BLaER1 (cell line): ENCODE measurements around the gene SDK2.
"Not testable (repeated sequence)": the region's sequence is repeated elsewhere in the genome, so short reads cannot be mapped to it uniquely, and the experiment has no call there.

Source experiments
- H3K27ac ChIP-seq: shearing (Covaris generic); formaldehyde crosslinking; 2 replicates; pipeline ENCODE4 v1.8.1; 2022
- H3K27me3 ChIP-seq: shearing (Covaris generic); formaldehyde crosslinking; 2 replicates; pipeline ENCODE4 v1.8.1; 2022
- H3K36me3 ChIP-seq: shearing (Covaris generic); formaldehyde crosslinking; 2 replicates; pipeline ENCODE4 v1.8.1; 2022
- H3K4me1 ChIP-seq: shearing (Covaris generic); formaldehyde crosslinking; 2 replicates; pipeline ENCODE4 v1.8.1; 2022
- H3K4me2 ChIP-seq: shearing (Covaris generic); formaldehyde crosslinking; 2 replicates; pipeline ENCODE4 v1.8.1; 2022
- H3K4me3 ChIP-seq: shearing (Covaris generic); formaldehyde crosslinking; 2 replicates; pipeline ENCODE4 v1.8.1; 2022
- H3K9ac ChIP-seq: shearing (Covaris generic); formaldehyde crosslinking; 2 replicates; pipeline ENCODE4 v1.8.1; 2022
- H3K9me3 ChIP-seq: shearing (Covaris generic); formaldehyde crosslinking; 2 replicates; pipeline ENCODE4 v1.8.1; 2022
- H4K20me1 ChIP-seq: shearing (Covaris generic); formaldehyde crosslinking; 2 replicates; pipeline ENCODE4 v1.8.1; 2022
- Cebpa-rat ChIP-seq: shearing (Covaris generic); IDR thresholded peaks from 2 replicates; pipeline ENCODE4 v1.8.1; 2022

The SDK2 gene

DNA sequence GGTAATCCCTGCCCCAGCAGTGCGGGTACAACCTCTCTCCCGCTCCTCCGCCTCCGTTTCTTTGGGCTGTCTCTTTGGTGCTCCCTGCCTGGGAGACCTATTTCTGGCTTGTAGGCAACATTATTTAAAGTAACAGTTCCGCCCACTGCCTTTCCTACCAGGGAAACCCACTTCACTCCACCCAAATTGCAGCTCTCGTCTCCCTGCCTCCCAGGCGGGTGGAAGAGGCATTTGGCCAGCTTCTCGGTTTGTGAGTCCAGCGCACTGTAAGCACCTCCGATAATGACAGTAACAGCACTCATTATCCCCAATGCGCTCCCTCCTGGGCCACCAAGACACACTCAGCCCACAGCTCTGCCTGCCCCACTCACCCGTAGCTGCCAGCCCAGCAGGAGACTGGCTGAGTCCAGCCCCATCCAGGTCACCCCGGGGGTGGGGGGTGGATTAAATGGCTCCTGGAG is 167.3 kb downstream of the SDK2 start:
- Histone ChIP-seq H3K27ac (no peak overlapping the region), H3K9ac (no peak overlapping the region), H3K36me3 (peaks cover 10% of the 10 kb centered on the region; the same call in 1 of the 2 replicates), H3K4me2 (peak overlapping the region; percentile 50), H3K4me1 (peaks cover 61% of the 10 kb centered on the region), H4K20me1 (peaks cover 17% of the 10 kb centered on the region; the same call in 1 of the 2 replicates), H3K27me3 (no peaks in the 10 kb centered on the region), H3K4me3 (no peak overlapping the region), H3K9me3 (peaks cover 6% of the 10 kb centered on the region)
- TF ChIP-seq Cebpa-rat, result no peak

DNA sequence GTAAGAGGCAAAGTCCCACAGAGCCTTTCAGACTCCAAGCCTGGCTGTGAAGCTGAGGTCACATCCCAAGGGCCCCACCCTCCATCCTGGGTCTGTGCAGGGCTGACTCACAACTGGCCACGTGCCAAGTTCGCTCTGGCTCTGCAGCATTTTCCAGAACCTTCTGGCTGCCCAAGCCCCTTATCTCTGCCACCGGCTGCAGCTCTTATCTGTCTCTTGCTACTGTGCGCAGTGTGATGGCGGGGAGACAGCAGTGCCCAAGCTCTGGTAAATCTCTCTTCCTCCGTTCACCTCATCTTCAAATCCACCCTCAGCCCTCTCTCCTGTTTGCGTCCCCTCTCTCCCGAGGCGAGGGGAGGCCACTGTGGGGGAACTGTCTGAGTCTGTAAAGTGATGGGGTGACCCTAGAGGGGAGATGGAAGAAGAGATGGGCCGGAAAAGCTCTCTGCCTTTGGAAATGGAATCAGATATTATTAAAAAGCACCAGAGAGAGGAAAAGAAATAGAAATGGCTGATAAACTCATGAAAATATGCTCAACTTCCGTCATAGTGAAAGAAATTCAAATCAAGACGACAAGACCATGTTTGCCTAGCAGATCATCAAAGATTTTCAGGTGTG is 169.8 kb downstream of the SDK2 start:
- H3K27me3 ChIP-seq, result no peaks in the 10 kb centered on the region
- peaks cover 37% of the 10 kb centered on the region for H3K4me1 ChIP-seq
- H3K4me3 ChIP-seq, result no peak overlapping the region
- no peak for TF ChIP-seq Cebpa-rat
- peaks cover 17% of the 10 kb centered on the region; the same call in 1 of the 2 replicates for H4K20me1 ChIP-seq
- no peak overlapping the region for H3K9ac ChIP-seq
- no peak overlapping the region for H3K27ac ChIP-seq
- H3K9me3 ChIP-seq, result peaks cover 6% of the 10 kb centered on the region
- peak overlapping the region; percentile 2; the same call in 1 of the 2 replicates for H3K4me2 ChIP-seq
- peaks cover 14% of the 10 kb centered on the region; the same call in 1 of the 2 replicates for H3K36me3 ChIP-seq

GRCh38 chr17:73472715-73473114 is 171.5 kb downstream of the SDK2 start:
- H3K9me3 ChIP-seq, H3K9ac ChIP-seq, H3K27me3 ChIP-seq, H3K4me2 ChIP-seq, H3K27ac ChIP-seq, H3K4me3 ChIP-seq: not testable (repeated sequence)
- Histone ChIP-seq H3K36me3 (peaks cover 14% of the 10 kb centered on the region; the same call in 1 of the 2 replicates), H4K20me1 (peaks cover 23% of the 10 kb centered on the region; the same call in 1 of the 2 replicates), H3K4me1 (peaks cover 25% of the 10 kb centered on the region)

DNA sequence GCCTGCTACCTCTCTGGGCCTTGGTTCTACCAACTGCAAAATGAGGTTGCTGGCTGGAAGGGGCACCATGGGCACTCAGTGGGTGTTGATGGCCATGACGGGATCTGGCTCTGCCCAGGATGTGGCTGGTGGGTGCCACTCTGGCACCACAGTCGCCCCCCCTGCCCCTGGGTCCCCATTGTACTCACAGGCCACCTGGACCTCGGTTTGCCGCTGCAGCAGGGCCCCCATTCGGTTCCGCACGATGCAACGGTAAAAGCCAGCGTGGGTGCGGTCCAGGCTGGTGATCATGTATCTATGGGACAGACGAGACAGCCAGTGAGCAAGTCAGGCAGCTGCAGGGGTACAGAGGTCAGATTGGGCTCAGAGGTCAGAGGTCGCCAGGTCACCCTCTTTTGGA is 172.3 kb downstream of the SDK2 start:
- no peak overlapping the region for H3K9ac ChIP-seq
- no peak overlapping the region for H3K4me2 ChIP-seq
- peaks cover 6% of the 10 kb centered on the region for H3K9me3 ChIP-seq
- H4K20me1 ChIP-seq, result peaks cover 24% of the 10 kb centered on the region; the same call in 1 of the 2 replicates
- peaks cover 25% of the 10 kb centered on the region for H3K4me1 ChIP-seq
- H3K27me3 ChIP-seq, result no peaks in the 10 kb centered on the region
- peaks cover 14% of the 10 kb centered on the region; the same call in 1 of the 2 replicates for H3K36me3 ChIP-seq
- H3K27ac ChIP-seq, result no peak overlapping the region
- no peak for TF ChIP-seq Cebpa-rat
- no peak overlapping the region for H3K4me3 ChIP-seq

GRCh38 chr17:73470316-73470826 is 173.9 kb downstream of the SDK2 start:
- no peak for TF ChIP-seq Cebpa-rat
- Histone ChIP-seq H3K9ac (no peak overlapping the region), H3K4me2 (no peak overlapping the region), H3K36me3 (peaks cover 14% of the 10 kb centered on the region; the same call in 1 of the 2 replicates), H3K27ac (no peak overlapping the region; the same call in 1 of the 2 replicates), H3K9me3 (peaks cover 6% of the 10 kb centered on the region), H3K4me3 (no peak overlapping the region), H4K20me1 (peaks cover 22% of the 10 kb centered on the region; the same call in 1 of the 2 replicates), H3K4me1 (peaks cover 20% of the 10 kb centered on the region), H3K27me3 (no peaks in the 10 kb centered on the region)

- H3K4me3 ChIP-seq, result no peak overlapping the region
- H3K4me2 ChIP-seq, result no peak overlapping the region
- peaks cover 6% of the 10 kb centered on the region for H3K9me3 ChIP-seq
- H3K27me3 ChIP-seq, result no peaks in the 10 kb centered on the region
- H3K4me1 ChIP-seq, result peaks cover 21% of the 10 kb centered on the region
- peaks cover 20% of the 10 kb centered on the region; the same call in 1 of the 2 replicates for H4K20me1 ChIP-seq
- no peak for TF ChIP-seq Cebpa-rat
- H3K9ac ChIP-seq, result no peak overlapping the region
- peaks cover 14% of the 10 kb centered on the region; the same call in 1 of the 2 replicates for H3K36me3 ChIP-seq
- H3K27ac ChIP-seq, result no peak overlapping the region
Observed at GRCh38 chr17:73469311-73469710, 174.9 kb downstream of the SDK2 start.

- peak overlapping the region; percentile 57 for H3K4me2 ChIP-seq
- TF ChIP-seq Cebpa-rat, result no peak
- no peak overlapping the region for H3K4me3 ChIP-seq
- H3K27ac ChIP-seq, result peak overlapping the region; percentile 11; the same call in 1 of the 2 replicates
- peaks cover 14% of the 10 kb centered on the region; the same call in 1 of the 2 replicates for H3K36me3 ChIP-seq
- no peak overlapping the region for H3K9ac ChIP-seq
- H4K20me1 ChIP-seq, result peaks cover 14% of the 10 kb centered on the region; the same call in 1 of the 2 replicates
- H3K27me3 ChIP-seq, result no peaks in the 10 kb centered on the region
- peaks cover 6% of the 10 kb centered on the region for H3K9me3 ChIP-seq
- peaks cover 29% of the 10 kb centered on the region for H3K4me1 ChIP-seq
Observed at GRCh38 chr17:73468221-73468620, 176.0 kb downstream of the SDK2 start.

DNA sequence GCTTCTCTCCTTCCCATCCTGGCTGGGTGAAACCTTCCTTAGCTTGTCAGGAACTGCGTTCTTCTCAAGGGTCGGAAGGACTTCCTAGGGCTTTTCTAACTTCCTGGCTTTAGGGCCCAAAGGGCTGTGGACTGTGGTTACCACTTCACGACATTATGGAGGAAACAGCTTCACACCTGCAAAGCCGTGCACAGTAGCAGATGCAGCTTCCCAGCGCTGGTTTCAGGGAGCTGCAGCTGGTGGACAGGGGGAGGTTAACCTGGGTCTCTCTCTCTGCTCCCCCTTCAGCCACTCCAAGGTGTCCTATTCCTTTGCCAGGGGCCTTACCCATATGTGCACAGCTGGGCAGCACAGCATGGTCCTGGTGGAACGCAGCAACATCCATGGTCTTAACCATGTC is 176.6 kb downstream of the SDK2 start:
- H3K27ac ChIP-seq, result peak overlapping the region; percentile 11; the same call in 1 of the 2 replicates
- peaks cover 5% of the 10 kb centered on the region for H3K9me3 ChIP-seq
- H4K20me1 ChIP-seq, result peaks cover 14% of the 10 kb centered on the region; the same call in 1 of the 2 replicates
- H3K27me3 ChIP-seq, result no peaks in the 10 kb centered on the region
- H3K4me2 ChIP-seq, result peak overlapping the region; percentile 57
- H3K4me3 ChIP-seq, result no peak overlapping the region
- TF ChIP-seq Cebpa-rat, result no peak
- H3K36me3 ChIP-seq, result peaks cover 10% of the 10 kb centered on the region; the same call in 1 of the 2 replicates
- H3K9ac ChIP-seq, result no peak overlapping the region
- peaks cover 35% of the 10 kb centered on the region for H3K4me1 ChIP-seq

- Histone ChIP-seq H4K20me1 (peaks cover 14% of the 10 kb centered on the region; the same call in 1 of the 2 replicates), H3K27me3 (no peaks in the 10 kb centered on the region), H3K27ac (peak overlapping the region; percentile 11; the same call in 1 of the 2 replicates), H3K4me3 (no peak overlapping the region), H3K4me2 (peak overlapping the region; percentile 57; the same call in 1 of the 2 replicates), H3K9me3 (no peaks in the 10 kb centered on the region), H3K36me3 (peaks cover 4% of the 10 kb centered on the region; the same call in 1 of the 2 replicates), H3K4me1 (peaks cover 37% of the 10 kb centered on the region), H3K9ac (no peak overlapping the region)
- no peak for TF ChIP-seq Cebpa-rat
Observed at GRCh38 chr17:73466704-73467433, 177.4 kb downstream of the SDK2 start.
